ENCODE data around the gene ESPNL. TPM values are rescaled to one million over a fixed set of nuclear protein-coding genes. Genes with fewer than 3 reads are reported as not detected.

Gene ESPNL
- total and polyA plus RNA-seq, 9 of the 15 experiments (the other 6 are each of a cell fraction or from before 2014, with no cell fraction given), result 0.03 to 0.09 (median 0.05) TPM; not detected in 3

- DNase-seq (ENCODE audit: extremely low read depth in 1 of 4, low spot score in 3 of 4), result no peak
- H4K20me1 ChIP-seq (replicated peaks; ENCODE audit: control insufficient read depth, insufficient read depth, low read length), result no peaks in the 10 kb centered on the region
These were observed 54.4 kb downstream of the ESPNL start for GRCh38 chr2:238154570-238154969.

More at GRCh38 chr2:238154570-238154969, 54.4 kb downstream of the ESPNL start:
- H3K4me1 ChIP-seq (replicated peaks in 1 of 2; ENCODE audit: control insufficient read depth in 2 of 2, insufficient read depth in 2 of 2, low read length in 2 of 2), result peaks cover 0 to 42% of the 10 kb centered on the region in 2 experiments; a peak in 2 of 5 replicates
- in situ Hi-C loops (cut with MboI), result no loop called here
- no peaks in the 10 kb centered on the region for H3K9me3 ChIP-seq (replicated peaks; ENCODE audit: control insufficient read depth, insufficient read depth, low read depth, low read length)
- no peak for TF ChIP-seq ZNF778 (CRISPR knock-in tag; IDR thresholded peaks at IDR 0.05)
- no peak for TF ChIP-seq CREB1 (IDR thresholded peaks at IDR 0.05)
- no peak for TF ChIP-seq CREB1 (CRISPR knock-in tag; IDR thresholded peaks at IDR 0.05)
- TF ChIP-seq HLTF (IDR thresholded peaks at IDR 0.05), result no peak
- TF ChIP-seq KLF10 (CRISPR knock-in tag; IDR thresholded peaks at IDR 0.05), result no peak
- no peak for TF ChIP-seq RFX7 (CRISPR knock-in tag; IDR thresholded peaks at IDR 0.05)
- TF ChIP-seq CHD1 (IDR thresholded peaks at IDR 0.05; ENCODE audit: low read length), result no peak
- no peak for TF ChIP-seq XRCC3 (IDR thresholded peaks at IDR 0.05)
- no peak for TF ChIP-seq ZNF436 (CRISPR knock-in tag; IDR thresholded peaks at IDR 0.05)
- no peak for TF ChIP-seq SMAD3 (CRISPR knock-in tag; conservative IDR thresholded peaks at IDR 0.05)
- no peak for TF ChIP-seq ZNF589 (CRISPR knock-in tag; IDR thresholded peaks at IDR 0.05; ENCODE audit: low read depth)
- TF ChIP-seq POLR2AphosphoS5 (IDR thresholded peaks at IDR 0.05; ENCODE audit: control insufficient read depth, insufficient read depth, low read depth, low read length), result no peak
- no peak for TF ChIP-seq HDAC3 (IDR thresholded peaks at IDR 0.05; ENCODE audit: borderline replicate concordance, partially characterized antibody)
- no peak for TF ChIP-seq CLOCK (CRISPR knock-in tag; IDR thresholded peaks at IDR 0.05; ENCODE audit: borderline replicate concordance)
- TF ChIP-seq GABPB2 (CRISPR knock-in tag; conservative IDR thresholded peaks at IDR 0.05), result no peak
- no peak for TF ChIP-seq CREM (IDR thresholded peaks at IDR 0.05; ENCODE audit: low read depth)
- TF ChIP-seq RBM34 (IDR thresholded peaks at IDR 0.05; ENCODE audit: borderline replicate concordance, insufficient read depth, low read length), result no peak
- no peak for TF ChIP-seq ZNF146 (CRISPR knock-in tag; IDR thresholded peaks at IDR 0.05; ENCODE audit: unreplicated experiment)
- no peak overlapping the region for H3K9ac ChIP-seq (ENCODE audit: insufficient read depth in 1 of 2, low read depth in 2 of 2, low read length in 2 of 2)
- intact Hi-C loops (cut with micrococcal nuclease), result no loop called here
- H3K79me2 ChIP-seq (ENCODE audit: control insufficient read depth, insufficient read depth, low read length), result no peaks in the 10 kb centered on the region
- POLR2A ChIA-PET, result no interaction called here
- no peaks in the 10 kb centered on the region for H3K36me3 ChIP-seq (ENCODE audit: control insufficient read depth, insufficient read depth, low read length)
- no peak overlapping the region for H3K4me3 ChIP-seq
- H3K4me2 ChIP-seq (ENCODE audit: insufficient read depth, low read length), result no peak overlapping the region
- WGBS (ENCODE audit: insufficient coverage, low coverage, missing lambda C conversion rate), result 68% methylated on average over 8 of the region's 10 CpGs
- H2AFZ ChIP-seq (ENCODE audit: low read depth, low read length), result no peak overlapping the region
- no peak for FAIRE-seq
- no peak overlapping the region for H3K27ac ChIP-seq (ENCODE audit: extremely low read depth, low read depth, low read length)
- no TSS peak for BruUV-seq (replicated peaks)
- no peaks in the 10 kb centered on the region for H3K9me1 ChIP-seq (ENCODE audit: control insufficient read depth, insufficient read depth, low read length)
- H3K27me3 ChIP-seq (ENCODE audit: control insufficient read depth in 2 of 2, insufficient read depth in 2 of 2, low read length in 2 of 2), result no peaks in the 10 kb centered on the region
- CTCF ChIA-PET (ENCODE audit: low intra/inter-chr PET ratio), result no interaction called here
- no peak for ATAC-seq
